Natural killer cell (primary cell): Measurements from ENCODE around the gene ASTN2. TPM values are rescaled to one million over a fixed set of nuclear protein-coding genes. Genes with fewer than 3 reads are reported as not detected.
"Not testable (repeated sequence)": the region's sequence is repeated elsewhere in the genome, so short reads cannot be mapped to it uniquely, and the experiment has no call there.

Experiments used
- ATAC-seq, 3 donors: fragments of 150-1000 bp in 2 of 3; fragments of 200-7000 bp in 1 of 3; cut with Tn5 transposase; 1 replicate in 1 of 3; 2 replicates in 2 of 3; pipeline ENCODE4 v1.10.0; 2021; ENCODE audit warnings: mild to moderate bottlenecking in 2 of 3, moderate library complexity in 2 of 3
- DNase-seq, 2 donors: peaks; one replicate each; pipeline versions ENCODE4 v3.0.0 to v3.0.0-alpha.2; 2013 to 2021; ENCODE audit warnings: mixed read lengths in 1 of 2
- H3K27ac ChIP-seq: one replicate; pipeline ENCODE4 v1.5.1; 2013; ENCODE audit warnings: mild to moderate bottlenecking, low read length
- H3K27me3 ChIP-seq: one replicate; pipeline ENCODE4 v1.6.1; 2013; ENCODE audit warnings: low read length; ENCODE audit not compliant: control insufficient read depth, insufficient read depth
- H3K36me3 ChIP-seq: one replicate; pipeline ENCODE4 v1.6.1; 2013; ENCODE audit warnings: low read length; ENCODE audit not compliant: control insufficient read depth, insufficient read depth
- H3K4me1 ChIP-seq: one replicate; pipeline ENCODE4 v1.6.1; 2013; ENCODE audit warnings: low read length; ENCODE audit not compliant: control insufficient read depth, insufficient read depth
- H3K4me3 ChIP-seq: one replicate; pipeline ENCODE4 v1.5.1; 2013; ENCODE audit warnings: low read length
- H3K9me3 ChIP-seq: one replicate; pipeline ENCODE4 v1.6.1; 2013; ENCODE audit warnings: low read length; ENCODE audit not compliant: control insufficient read depth, insufficient read depth
- H3K27ac Mint-ChIP-seq, 2 donors: one replicate each; pipeline ENCODE4 v1.8.0; 2022; ENCODE audit warnings: mild to moderate bottlenecking in 2 of 2, mixed read lengths in 2 of 2, moderate library complexity in 1 of 2
- H3K27me3 Mint-ChIP-seq, 2 donors: one replicate each; pipeline ENCODE4 v1.8.0; 2022; ENCODE audit warnings: low read depth in 2 of 2, mixed read lengths in 2 of 2
- H3K36me3 Mint-ChIP-seq: one replicate; pipeline ENCODE4 v1.8.0; 2022; ENCODE audit warnings: mixed read lengths
- H3K4me1 Mint-ChIP-seq, 2 donors: one replicate each; pipeline ENCODE4 v1.8.0; 2022; ENCODE audit warnings: mixed read lengths in 2 of 2
- H3K4me3 Mint-ChIP-seq: one replicate; pipeline ENCODE4 v1.8.0; 2022; ENCODE audit warnings: mild to moderate bottlenecking, moderate library complexity, mixed read lengths
- H3K9me3 Mint-ChIP-seq, 2 donors: one replicate each; pipeline ENCODE4 v1.8.0; 2022; ENCODE audit warnings: mixed read lengths in 2 of 2
- WGBS: methylation state at CpG from one replicate; pipeline ENCODE4 v1.1.7; 2013; ENCODE audit warnings: missing lambda C conversion rate; ENCODE audit not compliant: insufficient coverage; 5-methylcytosine and 5-hydroxymethylcytosine counted together
- intact Hi-C: fragments of 100-400 bp; cut with micrococcal nuclease; formaldehyde crosslinking; loops from one replicate; pipeline ENCODE4 v1.14.2; 2022
- total RNA-seq, 4 donors: library from RNA; stranded (reverse); fragments of 120-200 nt in 1 of 4; gene quantifications; one replicate each; pipeline versions ENCODE4 v1.2.3 to v1.2.4, GENCODE V29; 2013 to 2022
- TF ChIP-seq, protein P1 (sequence below): fragments of 200-600 bp; IDR thresholded peaks from one replicate; pipeline ENCODE4 v1.8.0; 2022; ENCODE audit warnings: antibody characterized with exemption

ASTN2 gene
- total RNA-seq, 3 donors from 2014 or later (not counting 1 experiment from before 2014, with no cell fraction given) = 3.0 to 3.5 (median 3.2) TPM

- TF ChIP-seq, protein P1, sequence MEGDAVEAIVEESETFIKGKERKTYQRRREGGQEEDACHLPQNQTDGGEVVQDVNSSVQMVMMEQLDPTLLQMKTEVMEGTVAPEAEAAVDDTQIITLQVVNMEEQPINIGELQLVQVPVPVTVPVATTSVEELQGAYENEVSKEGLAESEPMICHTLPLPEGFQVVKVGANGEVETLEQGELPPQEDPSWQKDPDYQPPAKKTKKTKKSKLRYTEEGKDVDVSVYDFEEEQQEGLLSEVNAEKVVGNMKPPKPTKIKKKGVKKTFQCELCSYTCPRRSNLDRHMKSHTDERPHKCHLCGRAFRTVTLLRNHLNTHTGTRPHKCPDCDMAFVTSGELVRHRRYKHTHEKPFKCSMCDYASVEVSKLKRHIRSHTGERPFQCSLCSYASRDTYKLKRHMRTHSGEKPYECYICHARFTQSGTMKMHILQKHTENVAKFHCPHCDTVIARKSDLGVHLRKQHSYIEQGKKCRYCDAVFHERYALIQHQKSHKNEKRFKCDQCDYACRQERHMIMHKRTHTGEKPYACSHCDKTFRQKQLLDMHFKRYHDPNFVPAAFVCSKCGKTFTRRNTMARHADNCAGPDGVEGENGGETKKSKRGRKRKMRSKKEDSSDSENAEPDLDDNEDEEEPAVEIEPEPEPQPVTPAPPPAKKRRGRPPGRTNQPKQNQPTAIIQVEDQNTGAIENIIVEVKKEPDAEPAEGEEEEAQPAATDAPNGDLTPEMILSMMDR = no peak
- no peak for ATAC-seq
- 90% methylated on average over 2 of the region's 2 CpGs for WGBS
- Histone ChIP-seq H3K27ac (no peak overlapping the region), H3K4me1 (no peaks in the 10 kb centered on the region), H3K9me3 (peaks cover 3% of the 10 kb centered on the region), H3K4me3 (no peak overlapping the region), H3K36me3 (no peaks in the 10 kb centered on the region), H3K27me3 (no peaks in the 10 kb centered on the region)
- H3K36me3 Mint-ChIP-seq = no peaks in the 10 kb centered on the region
- intact Hi-C loops = no loop called here
- H3K4me1 Mint-ChIP-seq = no peaks in the 10 kb centered on the region
- no peak for DNase-seq
- no peak overlapping the region for H3K27ac Mint-ChIP-seq
- no peak overlapping the region for H3K4me3 Mint-ChIP-seq
- H3K27me3 Mint-ChIP-seq = no peaks in the 10 kb centered on the region
- H3K9me3 Mint-ChIP-seq = peaks cover 9 to 10% of the 10 kb centered on the region in 2 donors
These were observed 958.3 kb downstream of the ASTN2 start for GRCh38 chr9:116456490-116457088.

GRCh38 chr9:116454539-116454938, 960.3 kb downstream of the ASTN2 start:
- H3K36me3 Mint-ChIP-seq, H3K27me3 Mint-ChIP-seq, H3K27me3 ChIP-seq, intact Hi-C loops, H3K4me1 Mint-ChIP-seq, H3K4me3 Mint-ChIP-seq, H3K27ac ChIP-seq, H3K9me3 ChIP-seq, H3K4me3 ChIP-seq, ATAC-seq, DNase-seq, H3K36me3 ChIP-seq, H3K4me1 ChIP-seq, H3K9me3 Mint-ChIP-seq, H3K27ac Mint-ChIP-seq: not testable (repeated sequence)
- WGBS = 84% methylated on average over 4 of the region's 4 CpGs

- Histone ChIP-seq H3K27ac (no peak overlapping the region), H3K4me3 (no peak overlapping the region), H3K27me3 (no peaks in the 10 kb centered on the region), H3K4me1 (no peaks in the 10 kb centered on the region), H3K36me3 (no peaks in the 10 kb centered on the region), H3K9me3 (peaks cover 3% of the 10 kb centered on the region)
- DNase-seq (no peak), ATAC-seq (no peak)
- Mint-ChIP-seq H3K4me3 (no peak overlapping the region), H3K36me3 (no peaks in the 10 kb centered on the region), H3K9me3 (peaks cover 6 to 10% of the 10 kb centered on the region in 2 donors), H3K27ac (no peak overlapping the region), H3K27me3 (no peaks in the 10 kb centered on the region), H3K4me1 (no peaks in the 10 kb centered on the region)
- intact Hi-C loops = no loop called here
- TF ChIP-seq, protein P1 = no peak
- WGBS = no CpG with 5 or more reads among the region's 1 CpG
These were observed 961.1 kb downstream of the ASTN2 start for GRCh38 chr9:116453785-116454184.

DNA sequence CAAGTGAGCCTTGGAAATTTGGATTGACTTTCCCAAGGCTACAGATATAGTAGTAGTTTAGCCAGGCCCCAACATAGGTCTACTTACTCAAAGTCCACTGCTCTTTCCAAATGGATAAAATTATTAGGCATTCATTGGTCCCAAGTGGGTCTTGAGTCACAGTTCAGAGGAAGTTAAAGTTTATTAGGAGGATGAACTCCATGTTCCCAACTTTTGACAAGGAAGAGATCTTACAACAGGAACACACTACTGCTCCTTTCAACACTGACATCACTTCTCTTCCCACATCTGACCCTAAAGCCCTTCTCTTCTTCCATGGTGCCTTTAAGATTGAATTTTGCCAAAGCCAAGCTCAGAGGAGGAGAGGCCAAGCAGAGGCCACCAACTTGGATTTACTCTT, 962.2 kb downstream of the ASTN2 start:
- H3K27ac Mint-ChIP-seq = no peak overlapping the region
- TF ChIP-seq, protein P1 = no peak
- DNase-seq = no peak
- H3K4me1 Mint-ChIP-seq = no peaks in the 10 kb centered on the region
- Histone ChIP-seq H3K4me1 (no peaks in the 10 kb centered on the region), H3K27ac (no peak overlapping the region), H3K27me3 (no peaks in the 10 kb centered on the region), H3K4me3 (no peak overlapping the region), H3K36me3 (no peaks in the 10 kb centered on the region), H3K9me3 (peaks cover 3% of the 10 kb centered on the region)
- H3K4me3 Mint-ChIP-seq = no peak overlapping the region
- intact Hi-C loops = no loop called here
- H3K27me3 Mint-ChIP-seq = no peaks in the 10 kb centered on the region
- H3K9me3 Mint-ChIP-seq = peaks cover 3 to 6% of the 10 kb centered on the region in 2 donors
- no peaks in the 10 kb centered on the region for H3K36me3 Mint-ChIP-seq
- no peak for ATAC-seq
